GM19372 (cell line): ENCODE measurements around the gene MYOM1.
A peak's percentile ranks its signal among the peaks of the same experiment; 100 is the strongest.
"Not testable (repeated sequence)": the region's sequence is repeated elsewhere in the genome, so short reads cannot be mapped to it uniquely, and the experiment has no call there.

Experiments used
- ATAC-seq: cut with Tn5 transposase; IDR thresholded peaks from one replicate; pipeline ENCODE4 v1.9.1; 2021; ENCODE audit warnings: mild to moderate bottlenecking, low read depth, moderate library complexity; ENCODE audit not compliant: unreplicated experiment

MYOM1 gene

DNA sequence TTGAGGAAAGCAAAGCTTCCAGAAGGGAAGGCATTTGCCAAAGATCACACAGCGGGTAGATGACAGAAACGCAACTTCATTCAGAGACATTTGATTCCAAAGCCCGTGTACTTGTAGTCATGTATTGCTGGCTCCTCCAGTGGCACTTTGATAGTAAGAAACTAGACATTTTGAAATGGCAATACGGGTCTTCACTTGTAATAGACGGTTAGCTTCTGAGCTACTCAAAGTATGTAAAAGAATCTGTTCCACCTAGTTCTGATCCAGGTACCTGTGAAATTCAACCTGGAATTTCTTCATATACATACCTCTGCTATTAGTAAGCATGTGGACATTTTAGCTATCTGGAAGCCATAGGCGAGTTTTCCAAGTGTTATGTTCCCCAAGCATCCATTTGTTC lies 1.7 kb upstream of the MYOM1 start:
- no peak for ATAC-seq

DNA sequence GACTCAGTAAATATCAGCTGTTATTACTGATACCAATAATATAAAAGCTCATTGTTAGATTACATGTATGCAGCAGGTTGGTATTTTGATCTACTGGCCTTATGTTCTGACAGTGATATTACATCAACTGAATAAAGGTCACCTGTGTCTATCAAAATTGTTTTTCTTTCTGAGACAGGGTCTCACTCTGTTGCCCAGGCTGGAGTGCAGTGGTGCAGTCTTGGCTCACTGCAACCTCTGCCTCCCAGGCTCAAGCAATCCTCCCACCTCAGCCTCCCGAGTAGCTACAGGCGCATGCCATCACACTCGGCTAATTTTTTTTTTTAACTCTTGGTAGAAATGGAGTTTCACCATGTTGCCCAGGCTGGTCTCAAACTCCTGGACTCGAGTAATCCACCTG lies 1.1 kb upstream of the MYOM1 start:
- ATAC-seq, result not testable (repeated sequence)

DNA sequence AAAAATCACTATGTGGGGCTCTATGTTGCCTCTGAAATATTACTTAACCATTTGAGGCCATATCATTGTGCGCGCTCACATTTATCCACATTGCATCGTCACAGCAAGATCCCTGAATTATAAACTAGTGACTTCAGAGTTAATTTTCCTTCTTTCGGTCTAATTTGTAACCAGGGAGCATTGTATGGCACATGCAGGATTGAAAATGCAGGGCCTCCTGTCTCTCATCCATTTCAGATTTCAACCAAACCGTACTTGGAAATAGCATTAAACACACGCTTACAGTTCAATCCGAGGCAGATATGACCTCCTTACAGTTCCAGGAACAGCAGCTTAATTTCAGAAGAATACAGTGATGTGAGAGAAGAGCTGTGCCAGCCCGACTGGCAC lies 532 bp downstream of the MYOM1 start:
- ATAC-seq, result no peak

DNA sequence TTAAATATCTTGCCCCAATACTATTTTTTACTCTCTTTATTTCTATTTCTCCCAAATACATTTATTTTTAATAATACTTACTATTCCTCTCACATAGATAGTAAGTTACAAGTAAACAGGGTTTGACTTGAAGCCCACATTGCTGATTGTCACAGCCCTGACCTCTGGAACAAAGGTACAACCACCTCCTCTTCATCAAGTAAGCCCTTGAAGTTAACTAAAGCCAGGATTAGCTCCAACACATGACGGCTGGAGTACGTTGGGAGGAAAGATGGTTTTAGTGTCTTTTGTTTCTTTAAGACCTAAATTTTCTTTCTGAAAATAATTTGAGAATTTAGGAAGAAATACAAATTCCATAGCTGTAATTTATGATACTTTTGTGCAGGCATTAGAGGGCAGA lies 949 bp downstream of the MYOM1 start:
- ATAC-seq, result no peak

DNA sequence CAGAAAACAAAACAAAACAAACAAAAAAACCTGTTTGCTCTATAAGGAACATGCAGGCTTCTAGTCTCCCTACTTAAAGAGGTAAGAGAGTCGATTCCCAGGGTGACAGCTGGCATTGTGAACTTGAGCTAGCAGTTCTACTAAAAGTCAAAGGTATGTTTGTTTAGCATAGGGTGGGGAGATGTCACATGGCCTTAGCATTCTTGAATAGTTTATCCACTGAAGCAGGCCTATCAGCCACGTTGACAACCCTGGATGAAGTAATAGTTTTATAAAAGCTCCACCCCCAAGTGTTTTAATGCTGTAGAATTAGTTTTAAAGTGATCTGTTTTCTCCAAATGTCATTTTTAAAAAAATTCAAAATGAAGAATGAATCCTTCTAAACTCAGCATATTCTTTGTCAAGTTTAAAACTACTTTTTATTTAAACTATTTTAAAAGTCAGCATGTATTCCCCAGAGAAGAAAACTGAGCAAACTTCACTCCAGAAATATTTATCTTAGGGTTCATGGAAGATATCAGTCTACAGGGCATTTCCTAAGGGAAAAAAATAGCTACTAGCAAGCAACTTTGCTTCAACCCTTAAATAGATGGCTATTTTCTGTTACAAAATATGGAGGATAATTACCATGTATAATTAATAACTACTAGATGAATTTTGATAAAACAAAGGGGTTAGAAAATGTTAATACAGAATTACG lies 1.7 kb downstream of the MYOM1 start:
- ATAC-seq, result no peak

DNA sequence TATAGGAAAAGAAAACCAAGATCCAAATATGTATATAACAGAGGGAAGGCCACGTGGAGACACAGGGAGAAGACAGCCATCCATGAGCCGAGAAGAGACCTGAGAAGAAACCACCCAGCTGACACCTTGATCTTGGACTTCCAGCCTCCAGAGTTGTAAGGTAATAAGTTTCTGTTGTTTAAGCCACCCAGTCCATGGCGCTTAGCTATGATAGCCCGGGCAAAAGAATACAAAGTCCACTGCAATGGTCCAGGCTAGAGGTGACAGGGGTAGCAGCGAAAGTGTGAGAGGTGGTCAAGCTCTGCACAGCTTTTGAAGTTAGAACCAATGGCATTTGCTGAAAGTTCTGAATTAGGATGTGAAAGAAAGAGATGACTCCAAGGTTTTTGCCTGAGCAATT lies 2.8 kb downstream of the MYOM1 start:
- no peak for ATAC-seq

DNA sequence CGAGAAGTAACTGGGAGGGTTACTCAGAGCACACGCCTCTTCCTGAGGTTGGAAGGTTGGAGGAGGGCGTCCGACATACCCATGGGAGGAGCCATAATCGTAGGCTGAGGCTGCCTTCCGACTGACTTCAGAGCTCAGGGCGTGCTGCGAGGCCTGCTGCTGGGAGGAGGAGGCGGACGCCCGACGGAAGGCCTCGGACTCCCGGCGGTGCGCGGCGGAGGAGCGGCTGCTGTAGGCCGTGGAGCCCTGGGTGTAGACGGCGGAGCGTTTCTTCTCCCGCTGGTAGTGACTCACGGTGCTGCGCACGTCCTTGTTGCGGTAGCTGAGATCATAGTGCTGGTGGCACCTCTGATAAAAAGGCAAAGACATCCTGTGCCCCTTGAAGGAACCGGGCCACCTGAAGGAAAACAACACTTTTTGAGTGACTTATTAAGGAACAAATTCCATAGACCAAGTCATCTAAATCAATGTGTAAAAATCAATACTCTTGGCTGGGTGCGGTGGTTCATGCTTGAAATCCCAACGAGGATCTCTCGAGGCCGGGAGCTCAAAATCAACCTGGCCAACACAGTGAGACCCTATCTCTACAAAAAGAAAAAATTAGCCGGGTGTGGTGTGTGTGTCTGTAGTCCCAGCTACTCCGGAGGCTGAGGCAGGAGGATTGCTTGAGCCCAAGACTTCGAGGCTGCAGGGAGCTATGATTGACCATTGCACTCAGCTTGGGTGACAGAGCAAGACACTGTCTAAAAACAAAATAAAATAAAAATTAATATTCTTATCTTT lies 4.7 kb downstream of the MYOM1 start:
- ATAC-seq, result no peak

DNA sequence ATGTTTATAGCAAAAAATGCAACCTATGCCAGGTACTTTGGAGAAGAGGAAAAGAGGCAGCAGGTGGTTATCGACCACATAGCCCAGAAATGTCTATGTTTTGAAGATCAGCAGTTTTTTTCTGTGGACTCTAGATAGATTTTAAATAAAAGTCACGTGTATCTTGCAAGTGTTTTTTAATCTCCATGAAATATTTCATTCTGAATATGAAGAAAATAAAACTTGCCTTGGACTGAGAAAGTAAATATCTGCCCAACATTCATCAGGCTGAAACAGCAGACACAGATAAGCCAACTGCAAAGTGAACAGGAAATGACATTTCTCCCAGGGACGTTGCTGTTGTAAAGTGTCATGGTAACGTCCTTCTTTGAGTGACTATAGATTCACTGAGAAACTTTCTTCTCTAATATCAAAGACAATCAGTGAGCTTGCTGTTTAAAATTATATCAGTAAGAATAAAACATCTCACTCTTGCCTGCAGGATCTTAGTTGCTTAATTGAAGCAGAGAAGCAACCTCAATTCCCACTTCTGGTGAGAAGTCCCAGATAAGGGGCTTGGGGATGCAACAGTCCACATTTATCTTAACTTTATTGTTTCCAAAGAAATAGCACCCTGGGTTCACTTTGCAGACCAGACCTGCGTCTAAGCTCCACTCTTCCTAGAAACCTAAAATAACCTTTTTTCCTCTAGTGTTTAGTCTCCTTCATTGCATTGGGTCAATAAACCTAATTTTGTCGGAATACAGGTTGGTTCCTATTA lies 6.3 kb downstream of the MYOM1 start:
- no peak for ATAC-seq

DNA sequence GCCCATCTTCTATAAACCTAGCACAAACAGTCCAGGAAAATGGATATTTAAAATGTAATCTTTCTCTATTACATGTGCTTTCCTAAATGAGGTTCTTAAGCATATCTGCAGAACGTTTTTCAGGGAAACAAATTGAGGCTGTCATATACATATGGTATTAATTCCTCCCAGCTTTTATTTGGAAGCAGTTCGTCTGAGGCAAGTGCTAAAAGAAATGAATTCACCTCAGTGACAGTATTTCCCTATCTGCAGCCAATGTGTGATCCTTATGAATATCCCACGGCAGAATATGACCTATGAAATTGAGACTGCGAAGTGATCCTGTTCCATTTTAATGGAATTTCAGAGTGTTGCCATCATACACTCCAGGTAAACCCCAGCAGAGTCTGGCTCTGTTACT lies 7.1 kb downstream of the MYOM1 start:
- no peak for ATAC-seq

DNA sequence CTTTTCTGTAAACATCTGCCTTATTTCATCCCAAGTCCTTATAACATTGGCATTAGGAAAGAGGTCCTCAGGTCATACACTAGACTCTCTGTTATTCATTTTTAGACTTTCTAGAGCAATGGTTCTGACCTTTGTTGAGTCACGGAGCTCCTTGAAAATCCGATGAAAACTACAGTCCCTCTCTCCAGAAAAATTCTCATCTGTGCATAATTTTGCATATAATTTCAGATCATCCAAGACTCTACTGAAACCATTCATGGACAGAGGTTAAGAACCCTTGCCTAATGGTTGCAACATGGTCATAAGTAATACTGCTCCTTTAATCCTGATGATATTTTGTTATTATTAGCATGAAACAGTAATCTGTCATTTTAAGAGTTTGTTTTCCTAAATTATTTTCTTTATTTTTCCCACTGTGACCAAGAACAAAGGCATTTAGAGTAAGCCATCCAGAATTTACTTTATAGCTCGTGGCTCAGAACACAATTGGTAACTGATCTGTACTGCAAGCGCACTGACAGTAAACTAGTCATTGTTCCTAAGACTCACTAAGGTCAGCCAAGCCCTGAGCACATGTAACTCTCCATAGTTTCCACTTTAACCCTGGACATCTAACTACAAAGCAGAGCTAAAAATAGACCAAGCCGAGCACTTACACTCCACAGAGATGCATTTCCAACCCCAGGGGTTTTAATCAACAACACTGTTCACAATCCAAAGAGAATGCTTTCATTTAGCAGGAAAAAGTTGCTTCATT lies 8.4 kb downstream of the MYOM1 start:
- no peak for ATAC-seq

DNA sequence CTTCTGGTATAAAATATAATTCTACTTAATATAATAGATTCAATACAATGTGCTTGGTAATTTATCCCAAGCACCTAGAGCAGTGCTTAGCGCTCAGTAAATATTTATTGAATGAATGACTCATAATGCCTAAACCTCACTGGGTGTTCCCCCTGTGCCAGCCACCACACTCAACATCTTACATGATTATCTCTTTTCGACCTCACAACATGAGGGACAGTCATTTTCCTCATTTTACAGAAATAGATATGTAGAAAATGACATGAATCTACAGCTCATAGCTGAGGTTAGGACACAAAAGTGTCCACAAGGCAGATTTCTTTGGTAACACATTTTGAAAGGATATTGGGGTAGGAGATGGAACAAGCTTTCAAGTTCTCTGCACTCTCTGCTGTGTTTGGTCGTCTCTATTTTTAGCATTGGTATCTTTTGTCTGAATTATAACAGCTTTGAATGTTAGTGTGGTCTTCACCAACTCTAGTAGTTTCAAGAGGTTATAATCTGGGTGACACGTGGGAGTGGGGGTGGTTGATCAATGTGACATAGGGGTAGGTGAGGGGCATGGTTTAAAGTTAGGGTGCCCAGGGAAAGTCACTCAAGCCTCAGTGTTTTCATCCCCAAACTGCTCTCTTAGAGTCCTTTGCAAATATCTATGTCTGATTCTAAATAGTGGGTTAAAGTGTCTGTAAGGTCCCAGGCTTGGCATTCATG lies 9.8 kb downstream of the MYOM1 start:
- ATAC-seq, result peak; percentile 78

DNA sequence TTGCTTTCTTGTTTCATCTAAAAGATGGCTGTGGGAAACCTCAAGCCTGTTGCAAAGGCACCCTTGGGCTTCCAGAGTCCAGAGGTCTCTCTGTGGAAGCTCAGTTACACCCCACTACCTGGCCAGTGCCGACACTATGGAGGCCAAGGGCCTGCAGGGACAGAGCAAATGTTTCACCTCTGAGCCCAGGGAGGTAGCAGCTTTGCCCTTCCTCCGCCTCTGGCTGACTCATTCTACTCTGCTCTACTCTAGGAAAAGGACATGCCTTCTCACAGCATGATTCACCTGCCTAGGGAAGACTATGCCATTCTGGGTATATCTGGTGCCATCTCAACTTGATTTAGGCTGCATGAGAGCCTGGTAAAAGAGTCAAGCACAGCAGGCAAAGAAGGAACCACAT lies 12.2 kb downstream of the MYOM1 start:
- ATAC-seq, result no peak

DNA sequence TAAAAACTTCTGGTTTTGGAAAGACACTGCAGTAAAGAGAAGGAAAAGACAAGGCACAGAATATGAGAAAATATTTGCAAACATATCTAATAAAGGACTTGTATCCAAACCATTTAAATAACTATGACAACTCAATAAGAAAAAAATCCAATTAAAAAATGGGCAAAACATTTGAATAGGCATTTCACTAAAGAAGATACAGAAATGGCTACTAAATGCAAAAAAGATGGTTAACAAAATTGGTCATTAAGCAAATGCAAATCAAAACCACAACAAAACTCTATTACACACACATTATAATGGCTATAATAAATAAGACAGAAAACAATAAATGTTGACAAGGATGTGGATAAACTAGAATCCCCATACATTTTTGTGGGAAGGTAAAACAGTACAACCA lies 14.5 kb downstream of the MYOM1 start:
- ATAC-seq, result no peak

DNA sequence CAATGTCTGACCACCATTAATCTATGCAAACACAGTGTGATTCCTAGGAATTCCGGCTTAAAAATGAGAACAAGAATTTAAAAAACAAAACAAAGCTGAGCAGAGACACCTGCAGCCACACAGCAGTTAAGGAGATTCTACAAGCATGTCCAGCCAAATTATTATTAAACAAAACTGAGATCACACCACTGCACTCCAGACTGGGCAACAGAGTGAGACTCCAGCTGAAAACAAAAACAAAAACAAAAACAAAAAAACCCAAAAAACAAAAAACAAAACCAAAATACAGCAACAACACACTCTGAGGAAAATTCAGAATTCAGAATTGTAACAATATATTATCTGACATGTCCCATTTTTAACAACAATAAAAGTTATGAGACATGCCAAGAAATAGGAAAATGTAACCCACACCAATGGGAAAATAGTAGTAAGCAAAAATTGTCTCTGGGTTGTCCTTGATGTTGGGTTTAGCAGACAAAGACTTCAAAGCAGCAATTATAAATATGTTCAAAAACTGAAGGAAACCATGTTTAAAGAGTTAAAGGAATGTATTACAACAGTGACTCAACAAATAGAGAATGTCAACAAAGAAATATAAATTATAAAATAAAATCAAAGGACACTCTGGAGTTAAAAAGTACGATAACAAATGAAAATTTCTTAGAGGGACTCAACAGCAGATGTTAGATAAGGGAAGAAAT lies 19.7 kb downstream of the MYOM1 start:
- no peak for ATAC-seq

DNA sequence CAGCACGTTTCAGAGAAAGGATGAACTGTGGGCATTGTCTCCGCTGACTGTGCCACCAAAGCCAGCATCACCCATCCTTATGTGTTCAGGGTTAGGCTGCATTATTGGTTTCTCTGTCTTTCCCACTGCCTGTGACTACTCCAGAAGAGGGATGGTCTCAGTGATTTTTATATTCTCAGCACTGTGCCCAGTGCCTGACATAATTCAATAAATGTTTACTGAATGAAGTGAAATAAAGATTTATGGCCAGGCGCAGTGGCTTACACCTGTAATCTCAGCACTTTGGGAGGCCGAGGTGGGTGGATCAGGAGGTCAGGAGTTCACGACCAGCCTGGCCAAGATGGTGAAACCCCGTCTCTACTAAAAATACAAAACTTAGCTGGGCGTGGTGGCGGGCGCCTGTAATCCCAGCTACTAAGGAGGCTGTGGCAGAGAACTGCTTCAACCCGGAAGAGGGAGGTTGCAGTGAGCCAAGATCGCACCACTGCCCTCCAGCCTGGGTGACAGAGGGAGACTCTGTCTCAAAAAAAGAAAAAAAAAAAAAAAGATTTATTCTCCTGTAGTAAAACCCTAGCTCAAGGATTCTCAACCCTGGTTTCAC lies 21.4 kb downstream of the MYOM1 start:
- ATAC-seq, result not testable (repeated sequence)

DNA sequence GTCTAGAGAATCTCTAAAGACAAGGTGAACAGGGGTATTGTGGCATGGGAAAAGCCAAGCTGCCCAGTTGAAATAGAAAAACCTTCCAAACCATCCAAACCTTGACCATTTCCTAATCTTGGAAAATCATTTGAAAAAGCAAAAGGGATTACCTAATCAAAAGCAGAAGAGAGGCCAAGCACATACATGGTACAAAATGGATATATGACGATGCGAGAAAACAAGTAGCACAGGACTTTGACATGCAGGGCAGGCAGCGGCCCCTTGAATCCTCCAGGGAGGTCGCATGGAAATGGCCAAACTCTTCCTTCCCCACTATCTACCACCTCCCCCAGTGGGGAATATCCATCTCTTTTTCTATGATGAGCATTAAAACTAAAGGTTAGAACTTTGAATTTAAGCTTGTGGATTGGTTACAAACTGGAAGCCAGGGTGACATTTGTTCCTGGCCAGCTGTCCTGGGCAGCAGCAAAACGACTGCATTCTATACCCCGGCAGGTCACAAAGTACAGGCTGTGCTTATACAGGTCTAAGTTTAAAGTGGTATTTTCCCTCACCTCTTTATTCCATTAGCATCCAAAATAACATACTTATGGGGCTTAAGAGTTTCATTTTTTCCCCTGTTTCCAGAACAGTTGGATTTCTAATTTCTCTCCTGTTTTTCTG lies 24.7 kb downstream of the MYOM1 start:
- no peak for ATAC-seq

DNA sequence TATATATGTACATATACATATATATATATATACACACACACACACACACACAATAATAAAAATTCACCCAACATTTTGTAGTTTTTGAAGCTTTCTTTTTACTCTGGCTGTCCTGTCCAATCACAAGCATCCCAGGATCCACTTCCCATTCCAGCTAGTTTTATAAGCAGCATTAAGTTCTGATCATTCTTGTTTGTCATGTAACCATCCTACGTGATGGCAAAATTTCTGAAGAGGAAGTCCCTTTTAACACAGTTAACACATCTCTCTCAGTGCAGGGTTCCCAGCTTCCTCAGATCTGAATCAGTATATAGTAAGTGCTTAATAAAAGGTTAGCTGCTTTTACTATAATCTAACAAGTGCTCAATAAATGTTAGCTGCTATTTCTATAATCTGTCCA lies 26.4 kb downstream of the MYOM1 start:
- ATAC-seq, result no peak

DNA sequence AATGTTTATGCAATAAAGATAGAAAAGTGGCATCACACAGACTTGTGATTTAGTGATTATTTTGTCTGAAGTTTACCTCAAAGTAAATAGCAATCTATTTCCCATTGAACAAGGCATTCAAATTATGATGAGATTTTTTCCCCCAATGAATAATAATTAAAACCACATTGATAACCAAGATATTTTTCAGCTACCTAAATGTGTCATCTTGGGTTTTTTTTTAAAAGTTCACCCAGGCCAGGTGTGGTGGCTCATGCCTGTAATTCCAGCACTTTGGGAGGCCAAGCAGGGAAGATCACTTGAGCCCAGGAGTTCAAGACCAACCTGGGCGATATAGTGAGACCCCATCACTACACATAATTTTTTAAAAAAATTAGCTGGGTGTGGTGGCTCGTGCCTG lies 27.0 kb downstream of the MYOM1 start:
- ATAC-seq, result no peak

DNA sequence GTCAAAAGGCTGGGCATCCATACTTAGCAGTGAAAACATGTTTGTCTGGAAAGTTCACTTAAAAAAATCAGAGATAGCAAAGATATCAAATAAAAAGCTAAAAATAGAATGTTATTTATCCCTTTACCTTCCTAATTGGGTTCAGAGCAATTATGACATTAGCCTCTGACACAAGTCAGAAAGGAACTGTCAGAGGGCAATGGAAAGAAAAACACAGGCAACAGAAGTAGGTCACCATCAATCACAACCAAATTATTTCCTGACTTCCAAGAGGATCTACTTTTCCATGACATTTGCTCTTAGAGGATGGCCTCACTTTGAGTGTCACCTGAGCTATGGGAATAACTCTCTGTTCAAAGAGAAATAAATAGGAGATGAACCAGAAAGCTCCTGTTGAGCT lies 27.5 kb downstream of the MYOM1 start:
- no peak for ATAC-seq
